Astrocyte (in vitro differentiated cells and primary cell): Measurements from ENCODE around the gene C11orf24.

Experiments used
- CTCF ChIP-seq: IDR thresholded peaks from 2 replicates; pipeline ENCODE4 v1.5.1; 2011; ENCODE audit warnings: low read depth, mild to moderate bottlenecking, inconsistent platforms, low read length, moderate library complexity; ENCODE audit not compliant: insufficient read depth
- EZH2 ChIP-seq: IDR thresholded peaks from 2 replicates; pipeline ENCODE4 v1.6.1; 2012; ENCODE audit warnings: mild to moderate bottlenecking, low read length, inconsistent platforms; ENCODE audit not compliant: insufficient read depth

- no peak for TF ChIP-seq EZH2
- no peak for TF ChIP-seq CTCF
Measured at GRCh38 chr11:68261006-68261405, 10.8 kb downstream of the C11orf24 start.
